Parathyroid adenoma (tissue), 2 donors: ENCODE measurements around the gene ABCC3.

Source experiments
- H2AFZ ChIP-seq: fragments of 300-600 bp; sonication (generic); one replicate; pipeline ENCODE4 v1.7.0; 2017; ENCODE audit warnings: antibody characterized with exemption, mild to moderate bottlenecking
- H3K27ac ChIP-seq: fragments of 300-600 bp; sonication (generic); one replicate; pipeline ENCODE4 v1.7.0; 2017
- H3K27me3 ChIP-seq: fragments of 300-600 bp; sonication (generic); one replicate; pipeline ENCODE4 v1.7.0; 2017; ENCODE audit warnings: low read length; ENCODE audit not compliant: control insufficient read depth, insufficient read depth
- H3K36me3 ChIP-seq: fragments of 300-600 bp; sonication (generic); one replicate; pipeline ENCODE4 v1.7.0; 2017; ENCODE audit warnings: low read length; ENCODE audit not compliant: control insufficient read depth, insufficient read depth
- H3K4me1 ChIP-seq: fragments of 300-600 bp; sonication (generic); one replicate; pipeline ENCODE4 v1.7.0; 2017; ENCODE audit warnings: control low read depth
- H3K4me2 ChIP-seq: fragments of 300-600 bp; sonication (generic); one replicate; pipeline ENCODE4 v1.7.0; 2017; ENCODE audit warnings: low read length
- H3K4me3 ChIP-seq: fragments of 300-600 bp; sonication (generic); one replicate; pipeline ENCODE4 v1.7.0; 2017; ENCODE audit warnings: low read depth, low read length
- H3K79me2 ChIP-seq: fragments of 300-600 bp; sonication (generic); one replicate; pipeline ENCODE4 v1.7.0; 2017; ENCODE audit warnings: control low read depth
- H3K9ac ChIP-seq: fragments of 300-600 bp; sonication (generic); one replicate; pipeline ENCODE4 v1.7.0; 2017; ENCODE audit warnings: mild to moderate bottlenecking
- H3K9me3 ChIP-seq: fragments of 300-600 bp; sonication (generic); one replicate; pipeline ENCODE4 v1.7.0; 2017; ENCODE audit warnings: low read length; ENCODE audit not compliant: control insufficient read depth
- CTCF ChIP-seq: fragments of 300-600 bp; sonication (generic); IDR thresholded peaks from one replicate; pipeline ENCODE4 v1.7.0; 2017; ENCODE audit warnings: antibody characterized with exemption, mild to moderate bottlenecking
- donor health status: primary hyperparathyroidism.

ABCC3 gene

GRCh38 chr17:50620237-50620636 is 14.4 kb upstream of the ABCC3 start:
- Histone ChIP-seq H3K79me2 (no peaks in the 10 kb centered on the region), H3K36me3 (no peaks in the 10 kb centered on the region), H3K4me1 (no peaks in the 10 kb centered on the region), H3K9ac (no peak overlapping the region), H2AFZ (no peak overlapping the region), H3K9me3 (no peaks in the 10 kb centered on the region), H3K4me3 (no peak overlapping the region), H3K27ac (no peak overlapping the region), H3K4me2 (no peak overlapping the region), H3K27me3 (no peaks in the 10 kb centered on the region)
- no peak for TF ChIP-seq CTCF

GRCh38 chr17:50620858-50621257 is 13.8 kb upstream of the ABCC3 start:
- Histone ChIP-seq H3K36me3 (no peaks in the 10 kb centered on the region), H3K27me3 (no peaks in the 10 kb centered on the region), H3K4me1 (no peaks in the 10 kb centered on the region), H3K27ac (no peak overlapping the region), H3K4me3 (no peak overlapping the region), H3K79me2 (no peaks in the 10 kb centered on the region), H2AFZ (no peak overlapping the region), H3K9ac (no peak overlapping the region), H3K9me3 (no peaks in the 10 kb centered on the region), H3K4me2 (no peak overlapping the region)
- no peak for TF ChIP-seq CTCF

- H3K9ac ChIP-seq, result no peak overlapping the region
- H3K4me3 ChIP-seq, result no peak overlapping the region
- no peaks in the 10 kb centered on the region for H3K27me3 ChIP-seq
Measured at GRCh38 chr17:50621574-50622031, 13.1 kb upstream of the ABCC3 start.

GRCh38 chr17:50624321-50624934 is 10.3 kb upstream of the ABCC3 start:
- no peak overlapping the region for H3K9ac ChIP-seq
- no peak overlapping the region for H3K27ac ChIP-seq
- H3K79me2 ChIP-seq, result no peaks in the 10 kb centered on the region
- peaks cover 14% of the 10 kb centered on the region for H3K4me1 ChIP-seq
- H3K4me3 ChIP-seq, result no peak overlapping the region
- H3K9me3 ChIP-seq, result no peaks in the 10 kb centered on the region
- no peaks in the 10 kb centered on the region for H3K27me3 ChIP-seq
- H3K36me3 ChIP-seq, result no peaks in the 10 kb centered on the region
- TF ChIP-seq CTCF, result no peak
- no peak overlapping the region for H3K4me2 ChIP-seq
- no peak overlapping the region for H2AFZ ChIP-seq

More at GRCh38 chr17:50621574-50622031, 13.1 kb upstream of the ABCC3 start:
- H3K36me3 ChIP-seq, result no peaks in the 10 kb centered on the region
- H3K9me3 ChIP-seq, result no peaks in the 10 kb centered on the region
- H3K4me2 ChIP-seq, result no peak overlapping the region
- no peak overlapping the region for H3K27ac ChIP-seq
- H3K79me2 ChIP-seq, result no peaks in the 10 kb centered on the region
- TF ChIP-seq CTCF, result no peak
- H3K4me1 ChIP-seq, result no peaks in the 10 kb centered on the region
- H2AFZ ChIP-seq, result no peak overlapping the region
